GM21723 (cell line): ENCODE data around the gene NRXN3.
"Not testable (repeated sequence)": the region's sequence is repeated elsewhere in the genome, so short reads cannot be mapped to it uniquely, and the experiment has no call there.

ENCODE experiments used
- ATAC-seq: cut with Tn5 transposase; IDR thresholded peaks from one replicate; pipeline ENCODE4 v1.9.1; 2021; ENCODE audit warnings: mild to moderate bottlenecking, moderate library complexity; ENCODE audit not compliant: unreplicated experiment

Gene NRXN3

DNA sequence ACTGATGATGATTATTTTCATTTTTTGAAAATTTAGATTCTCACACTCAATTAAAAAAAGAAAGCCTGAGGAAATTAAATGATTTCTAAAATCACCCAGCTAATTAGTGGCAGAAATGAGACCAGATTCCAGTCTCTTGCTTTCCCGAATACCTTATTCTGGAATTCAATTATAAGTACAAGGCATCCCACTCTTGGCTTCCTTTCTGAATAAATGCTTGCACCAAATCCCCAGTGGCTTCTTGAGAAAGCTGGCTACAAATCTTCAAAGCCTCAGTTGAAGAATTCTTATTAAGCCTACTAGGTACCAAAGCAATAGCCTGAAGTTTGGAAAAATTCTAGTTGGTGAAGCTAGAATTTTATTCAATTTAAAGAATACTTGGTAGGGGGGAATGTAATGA lies 1564.5 kb downstream of the NRXN3 start:
- no peak for ATAC-seq

DNA sequence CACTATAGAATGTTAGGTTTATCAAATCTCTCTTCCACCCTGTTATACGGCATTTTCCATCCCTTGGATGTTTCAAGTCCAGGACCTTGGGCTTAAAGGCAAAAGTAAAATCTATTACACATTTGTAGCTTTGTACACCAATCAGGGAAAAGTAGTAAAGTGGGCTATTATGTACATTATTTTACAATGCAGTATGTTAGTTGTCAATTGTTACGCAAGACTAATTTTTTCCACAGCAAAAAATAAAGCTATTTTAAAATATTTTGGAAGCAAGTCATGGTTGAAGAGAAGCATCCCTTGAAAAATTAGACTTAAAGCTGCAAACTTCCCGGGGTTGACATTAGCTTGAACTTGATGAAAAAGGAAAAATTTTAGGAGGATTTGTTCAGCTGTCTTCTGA lies 1564.9 kb downstream of the NRXN3 start:
- no peak for ATAC-seq

DNA sequence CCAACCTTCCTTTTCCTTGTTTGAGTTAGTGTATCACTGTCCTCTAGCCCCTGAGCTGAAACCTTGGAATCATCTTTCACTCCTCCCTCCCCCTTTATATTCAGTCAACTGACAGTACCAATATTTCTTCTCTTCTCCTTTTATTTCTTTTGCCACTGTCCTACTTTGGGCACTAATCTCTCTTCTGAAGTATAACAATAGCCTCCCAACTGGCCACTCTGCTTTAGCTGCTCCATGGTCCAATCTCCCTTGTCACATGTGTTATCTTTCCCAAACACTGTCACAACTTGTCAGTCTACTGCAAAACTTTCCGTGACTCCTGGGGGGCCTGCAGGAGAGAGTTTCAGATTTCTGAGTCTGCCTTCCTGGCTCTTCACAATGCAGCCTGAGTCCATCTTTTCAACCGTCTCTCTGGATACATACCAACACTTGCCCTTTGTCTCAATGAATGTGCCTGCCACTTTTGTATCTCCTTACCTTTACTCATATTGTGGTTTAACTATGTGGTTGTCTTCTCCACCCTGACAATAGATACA lies 1570.0 kb downstream of the NRXN3 start:
- no peak for ATAC-seq

DNA sequence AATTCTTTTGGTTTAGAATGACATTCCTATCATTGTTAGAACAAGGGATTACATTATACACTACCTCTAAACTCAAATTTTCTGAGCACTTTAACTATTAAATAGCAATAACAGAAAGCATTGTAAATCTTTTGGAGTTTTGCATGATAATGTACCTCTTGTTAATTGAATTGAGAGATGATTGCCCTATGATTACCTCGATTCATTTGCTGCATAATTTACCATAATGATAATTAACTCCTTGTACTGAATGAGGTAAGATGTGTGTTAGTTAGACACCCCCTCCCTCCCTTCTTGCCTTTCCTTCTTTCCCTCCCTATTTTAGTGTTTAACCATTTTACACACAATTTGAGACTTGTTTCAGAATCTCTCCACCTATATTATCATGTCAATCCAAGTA lies 1572.0 kb downstream of the NRXN3 start:
- no peak for ATAC-seq

DNA sequence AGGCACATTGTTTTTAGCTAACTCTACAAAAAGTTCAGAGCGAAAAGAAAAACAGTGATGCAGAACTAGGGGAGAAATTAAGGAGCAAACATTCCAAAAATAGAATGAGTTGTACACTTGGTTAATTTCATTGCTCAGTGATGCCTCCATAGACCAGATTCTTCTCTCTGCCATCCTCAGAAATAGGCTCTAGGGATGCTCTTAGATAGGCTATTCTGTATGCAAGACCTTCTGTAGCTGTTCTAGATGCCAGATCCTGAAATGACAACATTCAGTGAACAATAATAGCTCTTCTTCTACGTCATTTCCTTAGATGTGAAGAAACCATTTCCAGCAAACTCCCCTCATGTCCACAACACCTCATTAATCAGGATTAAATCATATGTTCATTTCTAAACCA lies 1574.9 kb downstream of the NRXN3 start:
- ATAC-seq = no peak

DNA sequence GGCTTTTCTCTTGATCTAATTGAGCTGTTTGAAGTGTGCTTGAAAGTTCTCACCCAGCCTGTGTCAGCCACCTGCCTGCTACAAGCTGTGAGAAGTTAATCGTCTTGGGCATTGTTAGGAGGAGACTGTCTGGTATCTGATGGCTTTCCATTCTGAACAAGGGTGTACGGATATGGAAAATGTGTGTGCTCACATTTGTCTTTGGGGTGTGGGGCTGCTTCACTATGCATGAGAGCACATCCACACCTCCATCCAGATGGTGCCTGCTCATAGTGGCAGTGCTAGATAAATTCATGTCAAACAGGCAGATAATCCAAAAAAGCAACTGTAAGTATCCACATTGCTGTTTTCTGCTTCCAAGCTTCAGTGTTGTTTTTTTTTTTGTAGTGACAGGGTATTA lies 1578.9 kb downstream of the NRXN3 start:
- ATAC-seq = no peak

DNA sequence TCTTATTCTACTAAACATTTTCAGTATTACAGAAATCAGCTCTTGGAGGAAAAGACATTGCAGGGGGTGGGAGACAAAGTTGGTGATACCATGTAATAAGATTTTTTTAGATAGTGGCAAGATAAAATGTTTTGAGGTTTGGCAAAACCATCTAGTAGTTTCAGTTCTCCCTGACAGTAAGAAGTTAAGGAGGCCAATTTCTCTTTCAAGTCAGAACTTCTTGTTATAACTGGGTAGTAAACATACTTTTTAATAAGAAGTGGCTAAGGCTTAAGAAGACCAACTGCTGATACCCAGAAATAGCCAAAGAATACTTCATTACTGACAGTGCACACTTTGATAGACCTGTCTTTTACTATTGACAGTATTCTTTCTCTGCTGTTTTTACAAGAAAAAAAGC lies 1588.8 kb downstream of the NRXN3 start:
- no peak for ATAC-seq

DNA sequence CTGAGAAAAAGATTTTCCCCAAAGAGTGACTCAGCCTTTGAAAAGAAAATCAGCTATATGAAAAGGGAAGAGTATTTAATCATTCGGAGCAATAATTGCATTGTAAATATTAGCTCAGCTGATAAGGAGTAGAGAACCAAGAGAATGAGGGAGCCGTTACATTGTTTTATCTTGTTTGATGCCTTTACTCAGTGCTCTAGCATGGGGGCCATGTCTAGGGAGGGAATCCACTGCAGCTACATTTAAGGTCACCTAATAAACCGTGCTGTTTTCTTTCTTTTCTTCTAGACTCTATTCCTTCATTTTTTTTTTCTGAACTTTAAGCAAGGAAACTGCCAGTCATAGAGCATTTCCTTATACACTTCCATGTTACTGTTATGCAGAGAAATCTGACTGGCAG lies 1594.2 kb downstream of the NRXN3 start:
- ATAC-seq = no peak

DNA sequence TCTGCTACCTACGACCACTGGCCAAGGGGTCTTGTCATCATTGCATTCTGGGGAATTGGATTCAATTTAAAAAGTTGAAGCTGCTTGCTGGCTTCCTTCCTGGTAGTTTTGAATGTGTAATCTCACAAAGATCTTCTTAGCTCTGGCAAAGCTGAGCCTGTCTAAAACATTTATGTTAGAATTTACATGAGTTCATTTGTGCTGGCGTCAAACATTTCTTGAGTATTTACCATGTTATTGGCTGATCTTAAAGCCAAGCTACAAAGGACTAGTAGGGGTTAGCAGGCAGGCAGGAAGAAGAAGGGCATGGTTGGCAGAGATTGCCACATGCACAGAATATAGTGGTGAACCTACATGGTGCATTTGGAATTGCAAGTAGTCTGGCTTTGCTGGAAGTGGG lies 1596.3 kb downstream of the NRXN3 start:
- no peak for ATAC-seq

DNA sequence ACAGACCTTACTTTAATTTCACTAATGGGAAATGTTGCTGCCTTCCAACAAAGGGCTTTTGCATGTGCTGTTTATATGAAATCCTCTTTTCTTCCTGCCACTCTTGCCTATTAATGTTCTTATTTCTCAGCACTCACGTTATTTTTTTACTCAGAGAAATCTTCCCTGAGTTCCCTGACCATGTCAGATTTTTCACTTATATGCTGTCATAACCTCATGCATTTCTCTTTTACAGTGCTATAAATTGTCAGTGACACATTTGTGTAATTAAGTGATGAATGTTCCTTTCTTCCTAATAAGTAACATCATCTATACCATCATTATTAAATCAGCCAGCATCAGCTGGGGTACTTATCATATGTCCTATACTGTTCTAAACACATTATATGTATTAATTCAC lies 1597.1 kb downstream of the NRXN3 start:
- ATAC-seq = no peak

DNA sequence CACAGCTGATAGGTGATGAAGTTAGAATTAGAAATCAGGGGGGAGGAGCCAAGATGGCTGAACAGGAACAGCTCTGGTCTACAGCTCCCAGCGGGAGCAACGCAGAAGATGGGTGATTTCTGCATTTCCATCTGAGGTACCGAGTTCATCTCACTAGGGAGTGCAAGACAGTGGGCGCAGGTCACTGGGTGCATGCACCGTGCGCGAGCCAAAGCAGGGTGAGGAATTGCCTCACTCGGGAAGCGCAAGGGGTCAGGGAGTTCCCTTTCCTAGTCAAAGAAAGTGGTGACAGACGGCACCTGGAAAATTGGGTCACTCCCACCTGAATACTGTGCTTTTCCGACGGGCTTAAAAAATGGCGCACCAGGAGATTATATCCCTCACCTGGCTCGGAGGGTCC lies 1597.5 kb downstream of the NRXN3 start:
- not testable (repeated sequence) for ATAC-seq

DNA sequence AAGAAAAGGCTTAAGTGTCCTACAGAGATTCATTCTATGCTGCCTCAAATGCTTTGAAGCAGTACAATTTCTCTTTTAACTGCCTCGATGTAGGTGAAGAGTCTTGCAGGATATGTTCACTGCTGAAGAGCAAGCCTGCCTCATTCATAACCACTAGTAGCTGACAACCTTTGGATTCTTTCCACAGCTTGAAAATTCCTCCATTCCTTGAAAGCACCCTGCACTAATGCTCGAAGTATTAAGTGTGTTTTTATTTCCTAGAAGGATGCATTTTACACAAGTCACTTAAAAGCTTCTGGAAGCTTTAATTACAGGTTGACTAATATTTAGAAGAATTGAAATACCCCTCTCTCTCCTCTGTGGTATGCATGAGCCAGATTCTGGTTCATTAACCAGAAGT lies 1611.7 kb downstream of the NRXN3 start:
- no peak for ATAC-seq

DNA sequence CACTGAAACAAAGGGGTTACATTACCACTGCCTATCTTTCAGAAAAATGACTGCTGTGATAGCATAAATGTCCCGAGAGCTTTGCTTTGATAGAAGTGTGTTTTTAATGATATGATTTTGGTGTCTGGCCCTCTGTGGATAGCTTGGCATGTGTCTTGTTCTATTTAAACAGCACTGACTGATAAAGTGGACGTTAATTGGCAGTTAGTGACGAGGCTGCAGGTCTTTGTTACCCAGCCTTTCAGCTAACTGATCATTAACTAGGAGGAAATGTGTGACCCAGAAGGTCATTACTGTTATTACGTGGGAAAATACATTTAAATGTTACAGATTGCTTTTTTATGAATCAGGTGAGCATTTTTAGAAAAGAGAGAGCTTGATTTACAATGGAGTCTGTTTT lies 1612.9 kb downstream of the NRXN3 start:
- no peak for ATAC-seq

DNA sequence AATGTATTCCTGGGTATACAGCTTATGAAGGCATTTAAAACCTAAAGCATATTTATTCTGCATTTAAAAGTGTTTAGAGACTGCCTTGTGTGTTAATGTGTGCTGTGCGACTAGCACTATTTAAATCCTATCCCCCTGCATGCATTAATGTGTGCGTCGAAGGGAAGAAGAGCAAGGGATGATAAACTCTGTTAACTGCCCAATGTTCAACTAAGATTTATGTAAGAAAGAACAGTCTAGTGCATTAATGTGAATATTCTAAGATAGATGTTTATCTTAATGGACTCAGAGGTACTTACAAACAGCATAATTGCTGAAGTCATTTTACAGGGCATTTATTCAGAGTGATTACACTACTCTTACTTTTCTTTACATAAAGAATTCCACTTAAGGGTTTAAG lies 1616.3 kb downstream of the NRXN3 start:
- ATAC-seq = no peak

DNA sequence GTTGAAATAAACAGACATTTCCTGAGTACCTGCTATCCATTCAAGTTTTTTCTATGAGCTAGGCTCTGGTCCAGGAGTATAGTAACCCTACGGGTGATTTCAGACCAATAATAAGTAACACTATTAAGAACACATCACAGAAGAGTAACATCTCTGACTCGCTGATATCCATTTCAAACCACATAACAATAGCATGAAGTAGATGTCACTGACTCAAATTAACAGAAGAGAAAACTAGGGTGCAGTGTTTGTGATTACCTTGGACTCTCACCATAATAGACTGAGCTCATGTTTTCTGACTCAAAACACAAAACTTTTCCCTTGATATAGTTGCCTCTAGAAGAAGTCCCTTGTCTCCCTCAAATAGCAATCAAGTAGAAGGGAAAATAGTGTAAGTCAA lies 1618.2 kb downstream of the NRXN3 start:
- no peak for ATAC-seq

DNA sequence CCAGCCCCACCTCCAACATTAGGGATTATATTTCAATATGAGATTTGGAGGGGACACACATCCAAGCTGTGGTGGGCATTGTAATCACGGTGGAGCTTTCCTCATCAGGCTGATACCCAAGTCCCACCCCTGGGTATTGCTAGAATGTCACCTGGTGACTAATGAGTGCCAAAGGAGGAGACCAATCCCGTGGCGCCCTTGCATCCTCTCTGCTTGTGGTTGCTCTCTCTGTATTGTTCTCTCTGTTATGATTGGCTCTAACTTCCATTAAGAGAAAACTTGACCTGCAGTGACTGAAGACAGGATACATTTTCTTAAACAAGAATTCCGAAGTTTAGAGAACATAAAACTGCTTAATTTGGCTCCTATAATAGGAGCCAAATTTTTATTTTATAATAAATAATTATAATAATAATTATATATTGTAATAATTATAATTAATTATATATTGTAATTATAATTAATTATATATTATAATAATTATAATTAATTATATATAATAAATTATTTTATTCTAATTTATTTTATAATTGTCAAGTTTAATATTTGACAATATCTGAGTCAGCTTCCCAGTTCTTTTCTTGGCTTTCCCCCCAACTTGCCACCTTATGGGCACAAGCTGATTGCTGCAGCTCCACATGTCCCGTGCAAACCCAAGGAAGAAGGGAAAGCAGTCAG lies 1621.0 kb downstream of the NRXN3 start:
- ATAC-seq = no peak

DNA sequence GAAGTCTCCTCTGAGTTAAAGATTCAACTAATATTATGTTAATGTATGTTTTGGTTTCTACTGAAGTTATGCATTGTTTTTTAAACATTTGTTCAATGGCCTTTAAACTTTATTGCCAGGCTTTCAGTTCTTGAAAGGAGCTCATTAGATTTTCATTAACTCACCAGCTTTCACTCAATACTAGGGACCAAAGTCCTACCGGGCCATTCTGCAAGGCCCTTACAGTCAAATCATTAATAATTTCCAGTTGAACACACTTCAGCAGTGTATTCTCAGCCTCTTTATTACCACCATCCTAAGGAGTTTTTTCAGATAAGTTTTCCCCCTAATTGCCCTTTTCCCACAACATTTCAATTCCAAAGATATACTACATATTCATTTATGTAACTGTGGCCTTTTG lies 1631.9 kb downstream of the NRXN3 start:
- no peak for ATAC-seq

DNA sequence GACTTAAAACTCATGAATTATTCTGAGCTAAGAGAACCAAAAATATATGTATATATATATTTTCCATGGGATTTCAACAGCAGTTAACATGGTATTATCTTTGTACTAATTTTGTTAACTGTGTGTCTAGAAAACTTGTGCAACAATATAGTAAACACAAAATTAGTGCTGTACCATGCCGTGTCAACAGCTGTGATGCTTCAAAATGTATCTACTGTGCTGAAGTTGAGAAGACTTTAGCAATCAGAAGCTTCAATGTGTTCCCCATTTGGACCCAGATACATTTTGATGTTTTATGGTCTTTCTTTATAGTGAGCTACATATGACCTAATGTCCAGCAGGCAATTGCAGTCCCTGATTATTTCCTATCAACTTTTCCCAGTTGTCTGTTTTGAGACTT lies 1635.5 kb downstream of the NRXN3 start:
- no peak for ATAC-seq

DNA sequence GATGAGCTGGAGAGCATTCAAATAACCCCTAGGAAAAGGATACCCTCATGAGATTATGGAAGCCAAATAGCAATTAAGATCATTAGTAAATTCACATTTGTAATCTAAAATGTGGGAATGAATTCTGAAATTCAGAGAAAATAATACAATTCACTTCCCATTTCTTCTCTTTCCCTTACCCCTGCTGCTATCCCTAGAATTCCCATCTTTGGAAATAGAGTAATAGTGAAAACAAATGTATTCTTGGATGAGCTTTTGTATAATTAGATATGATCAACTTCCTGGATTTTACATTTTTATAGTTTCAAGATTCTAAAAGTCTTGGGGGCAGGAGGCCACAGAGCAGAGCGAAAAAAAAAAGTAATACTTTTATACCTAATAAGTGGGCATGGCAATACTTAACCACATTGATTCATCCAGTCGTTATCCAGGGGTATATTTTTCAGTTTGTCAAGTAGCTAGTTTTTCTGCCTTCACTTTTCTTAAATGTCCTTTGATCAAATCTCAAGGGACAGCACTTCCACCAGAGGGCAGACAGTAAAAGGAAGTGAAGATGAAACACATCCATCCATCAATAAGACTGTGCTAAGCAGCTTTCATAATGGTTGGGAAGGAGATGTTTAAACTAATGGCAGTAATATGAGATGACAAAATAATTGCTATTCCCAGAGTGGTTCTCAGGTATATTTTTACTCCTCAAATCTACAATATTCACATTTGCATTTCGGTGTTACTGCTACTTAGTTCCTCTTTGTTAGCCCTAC lies 1639.9 kb downstream of the NRXN3 start:
- no peak for ATAC-seq

DNA sequence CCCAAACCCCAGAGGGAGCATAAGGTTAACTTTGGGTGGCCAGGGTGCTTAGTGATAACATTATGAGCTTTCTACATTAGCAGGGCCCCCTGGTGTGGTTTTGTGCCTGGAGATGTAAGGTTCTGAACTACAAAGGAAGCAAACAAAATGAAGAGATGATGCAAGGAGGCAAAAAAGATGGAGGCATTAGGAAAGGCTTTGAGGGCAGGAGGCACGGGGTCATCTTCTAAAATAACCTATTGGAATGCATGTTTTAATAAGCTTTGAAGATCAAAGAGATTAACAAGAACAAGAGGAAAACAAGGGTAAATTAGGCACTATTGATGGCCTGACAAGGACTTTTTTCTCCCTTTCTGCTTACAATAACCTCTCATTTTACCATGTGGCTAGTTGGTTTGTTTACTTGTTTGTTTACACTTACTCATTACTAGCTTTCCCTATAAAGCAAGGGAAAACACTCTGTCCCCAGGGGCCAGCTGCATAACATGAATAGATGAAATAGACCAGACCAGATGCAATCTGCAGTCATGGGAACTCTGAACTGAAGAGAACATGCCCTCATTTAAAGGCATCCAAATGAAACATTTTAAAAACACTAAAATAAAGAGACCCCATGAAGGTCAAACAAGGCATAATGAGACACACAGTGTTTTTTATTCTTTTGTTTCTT lies 1650.8 kb downstream of the NRXN3 start:
- ATAC-seq = no peak

DNA sequence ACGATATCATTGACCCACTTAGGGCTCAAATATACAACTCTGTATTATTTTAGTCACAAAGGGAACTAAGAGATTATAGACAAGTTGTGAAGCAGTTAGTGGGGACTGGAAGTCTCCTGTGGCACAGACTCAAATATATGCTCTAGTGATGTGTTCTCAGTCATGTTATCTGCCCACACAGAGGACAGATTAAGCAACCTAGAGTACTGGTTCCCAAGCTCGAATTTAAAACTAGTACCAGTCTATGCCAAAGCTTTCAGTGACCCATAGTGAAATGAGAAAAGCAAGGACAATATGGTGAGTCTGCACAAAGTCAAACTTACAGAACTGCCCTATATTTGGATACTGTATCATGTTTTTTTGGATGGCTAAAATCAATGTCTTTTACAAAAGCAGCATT lies 1651.9 kb downstream of the NRXN3 start:
- no peak for ATAC-seq

DNA sequence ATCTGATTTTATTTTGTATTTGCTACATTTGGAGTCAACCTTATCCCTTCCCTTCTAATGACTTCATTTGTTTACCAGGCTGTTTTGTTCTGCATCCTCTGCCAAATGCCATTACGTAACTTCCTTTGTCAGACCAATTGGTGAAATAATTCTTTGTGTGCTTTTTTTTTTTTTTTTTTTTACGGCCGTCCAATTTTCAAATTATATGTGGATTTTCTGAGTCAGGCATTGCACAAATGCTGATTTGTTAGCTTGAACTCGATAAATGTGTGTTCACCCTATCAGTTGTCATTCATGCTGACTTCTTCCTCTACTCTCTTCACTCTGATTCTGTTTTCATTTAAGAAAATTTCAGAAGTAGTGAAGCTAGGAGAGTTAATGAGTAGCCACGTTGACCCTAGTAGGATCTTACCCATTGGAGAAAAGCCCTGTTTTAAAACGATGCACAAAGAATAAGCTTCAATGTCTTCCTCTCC lies 1654.9 kb downstream of the NRXN3 start:
- ATAC-seq = no peak
